ENCODE results near the gene SMCR8. TPM values are rescaled to one million over a fixed set of nuclear protein-coding genes. Genes with fewer than 3 reads are reported as not detected.

Gene SMCR8
- 4.7 TPM for polyA plus RNA-seq (2013, experiment 1 of 2)
- 4.8 TPM for polyA plus RNA-seq (2013, experiment 2 of 2)

GRCh38 chr17:18314731-18315561, at the start of gene SMCR8, which contains the start of gene TOP3A:
SMCR8 (plus strand) TSS chr17:18315293; CDS start chr17:18315790, 497 bp downstream.
TOP3A (minus strand) TSS chr17:18314994; CDS start chr17:18314778, 216 bp downstream.
- Histone ChIP-seq H3K27ac (replicated peaks; ENCODE audit: low read length) (peak within 1 kb of the TSS; percentile 92), H2BK12ac (ENCODE audit: low read length) (no peak within 1 kb of the TSS), H3K9ac (ENCODE audit: low read depth, low read length, poor library complexity) (peak within 1 kb of the TSS; percentile 98), H2BK15ac (ENCODE audit: low read length) (no peak within 1 kb of the TSS), H2AFZ (ENCODE audit: low read length) (peak within 1 kb of the TSS; percentile 93), H3K4me2 (ENCODE audit: insufficient read depth, low read length, poor library complexity, severe bottlenecking) (peak within 1 kb of the TSS; percentile 90), H3K9me3 (replicated peaks in 1 of 2; ENCODE audit: control insufficient read depth in 2 of 2, insufficient read depth in 1 of 2, low read depth in 1 of 2, low read length in 2 of 2) (peaks cover 0 to 5% of the 10 kb centered on the region in 2 donors), H3K23ac (ENCODE audit: low read depth, low read length, poor library complexity) (peak within 1 kb of the TSS; percentile 86), H2BK5ac (ENCODE audit: low read length) (peak within 1 kb of the TSS; percentile 91), H2AK5ac (ENCODE audit: low read depth, low read length) (peak within 1 kb of the TSS; percentile 32), H3K4ac (ENCODE audit: low read length) (no peak within 1 kb of the TSS), H3K4me1 (ENCODE audit: control insufficient read depth in 2 of 2, insufficient read depth in 1 of 2, low read depth in 1 of 2, low read length in 2 of 2) (peaks cover 12 to 20% of the 10 kb centered on the region in 2 donors), H3K27me3 (ENCODE audit: control insufficient read depth in 3 of 3, insufficient read depth in 3 of 3, low read depth in 1 of 3, low read length in 3 of 3) (no peaks in the 10 kb centered on the region), H4K91ac (ENCODE audit: low read depth, low read length, poor library complexity) (peak within 1 kb of the TSS; percentile 30), H3K14ac (ENCODE audit: low read length) (peak within 1 kb of the TSS; percentile 85), H3K4me3 (ENCODE audit: low read length in 2 of 2) (peak within 1 kb of the TSS; percentile 90 to 94), H3K79me1 (ENCODE audit: low read depth, low read length) (peaks cover 13% of the 10 kb centered on the region), H4K8ac (ENCODE audit: low read depth, low read length) (no peak within 1 kb of the TSS), H3K18ac (ENCODE audit: low read length) (peak within 1 kb of the TSS; percentile 93), H2BK120ac (ENCODE audit: low read depth, low read length) (peak within 1 kb of the TSS; percentile 88), H3K36me3 (replicated peaks in 1 of 2; ENCODE audit: control insufficient read depth in 2 of 2, insufficient read depth in 2 of 2, low read length in 2 of 2) (peaks cover 26 to 71% of the 10 kb centered on the region in 2 donors)
- no CpG with 5 or more reads among the region's 78 CpGs for WGBS, 2 donors (ENCODE audit: extremely low coverage in 2 of 2, insufficient read length in 2 of 2, insufficient replicate concordance in 1 of 2)
- peak; percentile 90 for DNase-seq (ENCODE audit: low spot score)

- Histone ChIP-seq H3K27ac (replicated peaks; ENCODE audit: low read length) (no peak overlapping the region), H3K36me3 (replicated peaks in 1 of 2; ENCODE audit: control insufficient read depth in 2 of 2, insufficient read depth in 2 of 2, low read length in 2 of 2) (peaks cover 20 to 54% of the 10 kb centered on the region in 2 donors), H4K8ac (ENCODE audit: low read depth, low read length) (no peak overlapping the region), H4K91ac (ENCODE audit: low read depth, low read length, poor library complexity) (no peak overlapping the region), H3K9me3 (replicated peaks in 1 of 2; ENCODE audit: control insufficient read depth in 2 of 2, insufficient read depth in 1 of 2, low read depth in 1 of 2, low read length in 2 of 2) (no peaks in the 10 kb centered on the region), H2AFZ (ENCODE audit: low read length) (no peak overlapping the region), H3K79me1 (ENCODE audit: low read depth, low read length) (no peaks in the 10 kb centered on the region), H2BK15ac (ENCODE audit: low read length) (no peak overlapping the region), H3K4ac (ENCODE audit: low read length) (no peak overlapping the region), H3K4me1 (ENCODE audit: control insufficient read depth in 2 of 2, insufficient read depth in 1 of 2, low read depth in 1 of 2, low read length in 2 of 2) (peaks cover 7 to 11% of the 10 kb centered on the region in 2 donors), H3K27me3 (ENCODE audit: control insufficient read depth in 3 of 3, insufficient read depth in 3 of 3, low read depth in 1 of 3, low read length in 3 of 3) (peaks cover 0 to 2% (median 0%) of the 10 kb centered on the region in 3 experiments), H3K14ac (ENCODE audit: low read length) (no peak overlapping the region), H3K23ac (ENCODE audit: low read depth, low read length, poor library complexity) (no peak overlapping the region), H3K4me2 (ENCODE audit: insufficient read depth, low read length, poor library complexity, severe bottlenecking) (no peak overlapping the region), H2BK5ac (ENCODE audit: low read length) (no peak overlapping the region), H2AK5ac (ENCODE audit: low read depth, low read length) (no peak overlapping the region), H3K18ac (ENCODE audit: low read length) (no peak overlapping the region), H3K4me3 (ENCODE audit: low read length in 2 of 2) (peak overlapping the region in 1 of 2 donors; percentile 30), H2BK12ac (ENCODE audit: low read length) (no peak overlapping the region), H3K9ac (ENCODE audit: low read depth, low read length, poor library complexity) (no peak overlapping the region), H2BK120ac (ENCODE audit: low read depth, low read length) (no peak overlapping the region)
- WGBS, 2 donors (ENCODE audit: extremely low coverage in 2 of 2, insufficient read length in 2 of 2, insufficient replicate concordance in 1 of 2), result no CpG with 5 or more reads among the region's 10 CpGs
- no peak for DNase-seq (ENCODE audit: low spot score)
Observed at GRCh38 chr17:18267366-18267765, 47.7 kb upstream of the SMCR8 start.

DNA sequence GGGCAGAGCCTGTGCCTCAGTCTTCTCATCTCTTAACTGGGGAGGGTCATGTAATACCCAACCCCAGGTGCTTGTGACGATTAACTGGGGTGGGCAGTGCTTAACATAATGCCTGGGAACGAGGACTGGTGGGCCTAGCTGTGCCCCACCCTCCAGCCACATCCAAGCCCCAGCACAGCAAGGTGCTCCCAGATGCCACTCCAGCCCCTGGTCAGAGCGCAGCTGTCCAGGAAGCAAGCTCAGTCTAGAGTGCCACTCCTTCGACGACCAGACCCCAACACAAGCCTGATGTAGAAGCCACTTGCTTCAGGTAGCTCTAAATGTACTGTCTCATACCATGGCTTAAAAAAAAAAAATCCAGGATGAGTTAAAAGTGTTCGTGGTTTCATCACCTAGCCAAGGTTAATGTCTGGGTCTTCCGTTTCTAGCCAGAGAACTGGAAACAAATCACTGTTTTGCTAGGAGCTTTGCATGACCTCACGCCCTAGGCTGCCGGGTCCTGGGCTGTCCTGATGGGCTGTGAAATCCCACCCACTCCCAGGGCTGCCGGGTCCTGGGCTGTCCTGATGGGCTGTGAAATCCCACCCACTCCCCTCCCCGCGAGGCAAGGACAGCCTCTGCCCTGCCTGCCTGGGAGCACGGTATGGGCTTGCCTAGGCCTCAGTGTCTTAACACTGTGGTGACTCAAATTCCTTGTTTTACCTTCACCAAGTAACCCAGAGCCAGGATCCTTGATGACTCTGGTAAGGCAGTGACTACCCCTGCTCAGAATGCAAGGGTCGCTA, 47.0 kb upstream of the SMCR8 start:
- H3K4me1 ChIP-seq (ENCODE audit: control insufficient read depth in 2 of 2, insufficient read depth in 1 of 2, low read depth in 1 of 2, low read length in 2 of 2), result peaks cover 7 to 11% of the 10 kb centered on the region in 2 donors
- no peak for DNase-seq (ENCODE audit: low spot score)
- H4K91ac ChIP-seq (ENCODE audit: low read depth, low read length, poor library complexity), result peak overlapping the region; percentile 12
- H3K4me2 ChIP-seq (ENCODE audit: insufficient read depth, low read length, poor library complexity, severe bottlenecking), result no peak overlapping the region
- H2AFZ ChIP-seq (ENCODE audit: low read length), result no peak overlapping the region
- H4K8ac ChIP-seq (ENCODE audit: low read depth, low read length), result no peak overlapping the region
- H3K4me3 ChIP-seq (ENCODE audit: low read length in 2 of 2), result no peak overlapping the region
- H3K27ac ChIP-seq (replicated peaks; ENCODE audit: low read length), result peak overlapping the region; percentile 9
- H2BK12ac ChIP-seq (ENCODE audit: low read length), result no peak overlapping the region
- H3K9ac ChIP-seq (ENCODE audit: low read depth, low read length, poor library complexity), result no peak overlapping the region
- H3K27me3 ChIP-seq (ENCODE audit: control insufficient read depth in 3 of 3, insufficient read depth in 3 of 3, low read depth in 1 of 3, low read length in 3 of 3), result no peaks in the 10 kb centered on the region
- no peak overlapping the region for H3K14ac ChIP-seq (ENCODE audit: low read length)
- no peak overlapping the region for H2BK5ac ChIP-seq (ENCODE audit: low read length)
- no peaks in the 10 kb centered on the region for H3K79me1 ChIP-seq (ENCODE audit: low read depth, low read length)
- no peak overlapping the region for H2BK15ac ChIP-seq (ENCODE audit: low read length)
- no peaks in the 10 kb centered on the region for H3K9me3 ChIP-seq (replicated peaks in 1 of 2; ENCODE audit: control insufficient read depth in 2 of 2, insufficient read depth in 1 of 2, low read depth in 1 of 2, low read length in 2 of 2)
- no peak overlapping the region for H2BK120ac ChIP-seq (ENCODE audit: low read depth, low read length)
- peak overlapping the region; percentile 34 for H3K23ac ChIP-seq (ENCODE audit: low read depth, low read length, poor library complexity)
- no peak overlapping the region for H3K18ac ChIP-seq (ENCODE audit: low read length)
- no peak overlapping the region for H3K4ac ChIP-seq (ENCODE audit: low read length)
- H3K36me3 ChIP-seq (replicated peaks in 1 of 2; ENCODE audit: control insufficient read depth in 2 of 2, insufficient read depth in 2 of 2, low read length in 2 of 2), result peaks cover 21 to 55% of the 10 kb centered on the region in 2 donors
- H2AK5ac ChIP-seq (ENCODE audit: low read depth, low read length), result peak overlapping the region; percentile 51
- WGBS, 2 donors (ENCODE audit: extremely low coverage in 2 of 2, insufficient read length in 2 of 2, insufficient replicate concordance in 1 of 2), result no CpG with 5 or more reads among the region's 14 CpGs

Data from neuronal stem cell (in vitro differentiated cells).